Measurements from ENCODE around the gene LRP1.
A peak's percentile ranks its signal among the peaks of the same experiment; 100 is the strongest.

The LRP1 gene

GRCh38 chr12:57216014-57216911, 88.0 kb downstream of the LRP1 start, which contains the start of gene NXPH4:
Gene NXPH4, plus strand, starts transcription at chr12:57216794. Its CDS starts 176 bp downstream, at chr12:57216970.
- CTCF ChIA-PET = interaction anchor here (0.7 to 8.4 kb wide), 4 partner anchors 12 to 28 kb away, joined by 3 to 236 read pairs (median 98); partner anchors contain the start of genes SHMT2 and STAC3
- H3K9me3 ChIP-seq (ENCODE audit: control extremely low read depth in 1 of 5, control insufficient read depth in 4 of 5, insufficient read depth in 2 of 5, low read depth in 1 of 5, low read length in 4 of 5) = no peaks in the 10 kb centered on the region
- DNase-seq = no peak
- WGBS (ENCODE audit: insufficient coverage) = under 1% methylated on average over 76 of the region's 102 CpGs
- H3K36me3 ChIP-seq (ENCODE audit: control insufficient read depth in 4 of 4, insufficient read depth in 4 of 4, low read length in 3 of 4) = no peaks in the 10 kb centered on the region
- peaks cover 9 to 78% (median 54%) of the 10 kb centered on the region in 5 experiments for H3K27me3 ChIP-seq (replicated peaks in 2 of 5; ENCODE audit: control insufficient read depth in 4 of 5, insufficient read depth in 5 of 5, low read length in 4 of 5)
- POLR2A ChIA-PET = interaction anchor here (1.1 kb wide), 1 partner anchor 27 kb away, joined by 3 read pairs; no protein-coding TSS in a partner anchor
- H3K4me3 ChIP-seq (ENCODE audit: control insufficient read depth in 1 of 7, extremely low read depth in 1 of 7, insufficient read depth in 4 of 7, low read depth in 2 of 7, low read length in 6 of 7) = peak within 1 kb of the TSS in 3 of 7 experiments; percentile 34 to 55 (median 54)
- H3K27ac ChIP-seq (ENCODE audit: insufficient read depth in 1 of 2, low read depth in 1 of 2, low read length in 2 of 2, poor library complexity in 1 of 2, severe bottlenecking in 2 of 2) = no peak within 1 kb of the TSS
- peaks cover 0 to 22% (median 13%) of the 10 kb centered on the region in 4 experiments for H3K4me1 ChIP-seq (ENCODE audit: control extremely low read depth in 1 of 4, control insufficient read depth in 4 of 4, insufficient read depth in 4 of 4, low read length in 3 of 4)

GRCh38 chr12:57216921-57217879, 88.9 kb downstream of the LRP1 start:
- Histone ChIP-seq H3K27ac (ENCODE audit: insufficient read depth in 1 of 2, low read depth in 1 of 2, low read length in 2 of 2, poor library complexity in 1 of 2, severe bottlenecking in 2 of 2) (no peak overlapping the region), H3K27me3 (replicated peaks in 2 of 5; ENCODE audit: control insufficient read depth in 4 of 5, insufficient read depth in 5 of 5, low read length in 4 of 5) (peaks cover 9 to 87% (median 54%) of the 10 kb centered on the region in 5 experiments), H3K4me3 (ENCODE audit: control insufficient read depth in 1 of 7, extremely low read depth in 1 of 7, insufficient read depth in 4 of 7, low read depth in 2 of 7, low read length in 6 of 7) (peak overlapping the region in 3 of 7 experiments; percentile 34 to 55 (median 54)), H3K36me3 (ENCODE audit: control insufficient read depth in 4 of 4, insufficient read depth in 4 of 4, low read length in 3 of 4) (no peaks in the 10 kb centered on the region), H3K9me3 (ENCODE audit: control extremely low read depth in 1 of 5, control insufficient read depth in 4 of 5, insufficient read depth in 2 of 5, low read depth in 1 of 5, low read length in 4 of 5) (no peaks in the 10 kb centered on the region), H3K4me1 (ENCODE audit: control extremely low read depth in 1 of 4, control insufficient read depth in 4 of 4, insufficient read depth in 4 of 4, low read length in 3 of 4) (peaks cover 0 to 22% (median 13%) of the 10 kb centered on the region in 4 experiments)
- under 1% methylated on average over 57 of the region's 63 CpGs for WGBS (ENCODE audit: insufficient coverage)
- DNase-seq = peak in 1 of 3 donors; percentile 22
- CTCF ChIA-PET = interaction anchor here (0.7 to 8.4 kb wide), 4 partner anchors 11 to 27 kb away, joined by 3 to 170 read pairs (median 16); partner anchors contain the start of gene SHMT2
- POLR2A ChIA-PET = no interaction called here

- no peaks in the 10 kb centered on the region for H3K36me3 ChIP-seq (ENCODE audit: control insufficient read depth in 4 of 4, insufficient read depth in 4 of 4, low read length in 3 of 4)
- DNase-seq = no peak
- no peaks in the 10 kb centered on the region for H3K9me3 ChIP-seq (ENCODE audit: control extremely low read depth in 1 of 5, control insufficient read depth in 4 of 5, insufficient read depth in 2 of 5, low read depth in 1 of 5, low read length in 4 of 5)
- WGBS (ENCODE audit: insufficient coverage) = 74% methylated on average over 5 of the region's 5 CpGs
- no peak overlapping the region for H3K4me3 ChIP-seq (ENCODE audit: control insufficient read depth in 1 of 7, extremely low read depth in 1 of 7, insufficient read depth in 4 of 7, low read depth in 2 of 7, low read length in 6 of 7)
- H3K27me3 ChIP-seq (replicated peaks in 2 of 5; ENCODE audit: control insufficient read depth in 4 of 5, insufficient read depth in 5 of 5, low read length in 4 of 5) = peaks cover 9 to 98% (median 61%) of the 10 kb centered on the region in 5 experiments
- ChIA-PET CTCF (interaction anchor here (1.5 to 8.4 kb wide), 3 partner anchors 10 to 26 kb away, joined by 5 to 170 read pairs (median 27); partner anchors contain the start of gene SHMT2), POLR2A (no interaction called here)
- peaks cover 0 to 22% (median 13%) of the 10 kb centered on the region in 4 experiments for H3K4me1 ChIP-seq (ENCODE audit: control extremely low read depth in 1 of 4, control insufficient read depth in 4 of 4, insufficient read depth in 4 of 4, low read length in 3 of 4)
- no peak overlapping the region for H3K27ac ChIP-seq (ENCODE audit: insufficient read depth in 1 of 2, low read depth in 1 of 2, low read length in 2 of 2, poor library complexity in 1 of 2, severe bottlenecking in 2 of 2)
These were observed 90.0 kb downstream of the LRP1 start for GRCh38 chr12:57218030-57218853.

- H3K9me3 ChIP-seq (ENCODE audit: control extremely low read depth in 1 of 5, control insufficient read depth in 4 of 5, insufficient read depth in 2 of 5, low read depth in 1 of 5, low read length in 4 of 5) = no peaks in the 10 kb centered on the region
- POLR2A ChIA-PET = interaction anchor here (1.0 kb wide), 1 partner anchor 23 kb away, joined by 4 read pairs; no protein-coding TSS in a partner anchor
- no peak overlapping the region for H3K4me3 ChIP-seq (ENCODE audit: control insufficient read depth in 1 of 7, extremely low read depth in 1 of 7, insufficient read depth in 4 of 7, low read depth in 2 of 7, low read length in 6 of 7)
- H3K27me3 ChIP-seq (replicated peaks in 2 of 5; ENCODE audit: control insufficient read depth in 4 of 5, insufficient read depth in 5 of 5, low read length in 4 of 5) = peaks cover 4 to 98% (median 61%) of the 10 kb centered on the region in 5 experiments
- H3K36me3 ChIP-seq (ENCODE audit: control insufficient read depth in 4 of 4, insufficient read depth in 4 of 4, low read length in 3 of 4) = no peaks in the 10 kb centered on the region
- CTCF ChIA-PET = interaction anchor here (0.8 to 4.1 kb wide), 7 partner anchors 9 to 25 kb away, joined by 3 to 27 read pairs (median 5); partner anchors contain the start of gene SHMT2
- DNase-seq = no peak
- peaks cover 0 to 22% (median 14%) of the 10 kb centered on the region in 4 experiments for H3K4me1 ChIP-seq (ENCODE audit: control extremely low read depth in 1 of 4, control insufficient read depth in 4 of 4, insufficient read depth in 4 of 4, low read length in 3 of 4)
- WGBS (ENCODE audit: insufficient coverage) = 48% methylated on average over 11 of the region's 14 CpGs
- H3K27ac ChIP-seq (ENCODE audit: insufficient read depth in 1 of 2, low read depth in 1 of 2, low read length in 2 of 2, poor library complexity in 1 of 2, severe bottlenecking in 2 of 2) = no peak overlapping the region
These were observed 91.1 kb downstream of the LRP1 start for GRCh38 chr12:57219205-57219992.

GRCh38 chr12:57219993-57220754, 91.9 kb downstream of the LRP1 start:
- Histone ChIP-seq H3K27me3 (replicated peaks in 2 of 5; ENCODE audit: control insufficient read depth in 4 of 5, insufficient read depth in 5 of 5, low read length in 4 of 5) (peaks cover 0 to 98% (median 55%) of the 10 kb centered on the region in 5 experiments), H3K27ac (ENCODE audit: insufficient read depth in 1 of 2, low read depth in 1 of 2, low read length in 2 of 2, poor library complexity in 1 of 2, severe bottlenecking in 2 of 2) (no peak overlapping the region), H3K4me1 (ENCODE audit: control extremely low read depth in 1 of 4, control insufficient read depth in 4 of 4, insufficient read depth in 4 of 4, low read length in 3 of 4) (peaks cover 0 to 28% (median 17%) of the 10 kb centered on the region in 4 experiments), H3K9me3 (ENCODE audit: control extremely low read depth in 1 of 5, control insufficient read depth in 4 of 5, insufficient read depth in 2 of 5, low read depth in 1 of 5, low read length in 4 of 5) (no peaks in the 10 kb centered on the region), H3K36me3 (ENCODE audit: control insufficient read depth in 4 of 4, insufficient read depth in 4 of 4, low read length in 3 of 4) (no peaks in the 10 kb centered on the region), H3K4me3 (ENCODE audit: control insufficient read depth in 1 of 7, extremely low read depth in 1 of 7, insufficient read depth in 4 of 7, low read depth in 2 of 7, low read length in 6 of 7) (no peak overlapping the region)
- DNase-seq = no peak
- POLR2A ChIA-PET = no interaction called here
- CTCF ChIA-PET = interaction anchor here (0.8 to 4.1 kb wide), 6 partner anchors 8 to 24 kb away, joined by 3 to 27 read pairs (median 5); partner anchors contain the start of gene SHMT2
- 12% methylated on average over 4 of the region's 38 CpGs for WGBS (ENCODE audit: insufficient coverage)
